NCI-H2107 treated with DMSO at 0.1 percent for 48 hours (cell line): Measurements from ENCODE around the gene ZDHHC9.
"Not testable (repeated sequence)": the region's sequence is repeated elsewhere in the genome, so short reads cannot be mapped to it uniquely, and the experiment has no call there.

ENCODE experiments used
- DNase-seq: peaks from one replicate; lab custom pipeline; 2025; ENCODE audit not compliant: unreplicated experiment; lab: John Stamatoyannopoulos, UW

ZDHHC9 gene

DNA sequence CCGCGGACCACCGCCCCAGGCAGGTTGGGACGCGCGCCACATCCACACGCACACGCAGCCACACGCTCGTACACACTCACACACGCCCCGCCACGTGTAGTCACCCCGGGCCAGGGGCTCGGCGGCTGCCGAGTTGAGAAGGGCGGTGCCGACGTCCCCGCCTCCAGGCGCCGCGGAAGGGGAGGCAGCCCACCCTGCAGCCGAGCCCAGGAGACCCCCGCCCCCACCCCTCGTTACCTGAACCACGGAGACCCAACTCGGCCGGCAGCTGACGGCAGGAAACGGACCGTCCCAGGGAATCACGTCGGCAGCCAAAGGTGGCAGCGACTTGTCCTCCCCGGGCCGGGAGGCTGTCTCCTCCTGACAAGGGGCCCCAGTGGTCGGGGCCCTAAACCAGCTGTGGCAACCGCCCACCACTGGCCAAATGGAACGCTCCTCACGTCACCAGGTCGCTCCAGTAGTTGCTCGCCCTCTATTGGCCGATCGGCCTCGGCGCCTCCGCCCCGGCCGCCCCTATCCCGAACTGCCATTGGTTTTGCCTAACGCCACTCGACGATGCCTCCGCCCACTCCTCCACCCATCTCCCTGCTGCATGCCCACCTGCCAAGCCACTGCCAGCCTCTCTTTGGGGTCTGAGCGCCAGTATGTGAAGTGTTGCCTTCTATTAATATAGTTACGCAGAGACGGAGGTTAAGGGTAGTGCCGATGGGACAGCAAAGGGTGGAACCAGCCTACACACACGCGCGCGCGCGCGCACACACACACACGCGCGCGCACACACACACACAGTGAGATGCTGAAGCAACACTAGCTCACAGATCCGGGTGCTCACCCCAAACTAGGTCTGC lies at the start of gene ZDHHC9:
ZDHHC9 (minus strand) TSS at position 428 of the 848 bp plus-strand sequence. CDS start 1,941 bp downstream, outside the sequence.
- DNase-seq = peak; percentile 94

DNA sequence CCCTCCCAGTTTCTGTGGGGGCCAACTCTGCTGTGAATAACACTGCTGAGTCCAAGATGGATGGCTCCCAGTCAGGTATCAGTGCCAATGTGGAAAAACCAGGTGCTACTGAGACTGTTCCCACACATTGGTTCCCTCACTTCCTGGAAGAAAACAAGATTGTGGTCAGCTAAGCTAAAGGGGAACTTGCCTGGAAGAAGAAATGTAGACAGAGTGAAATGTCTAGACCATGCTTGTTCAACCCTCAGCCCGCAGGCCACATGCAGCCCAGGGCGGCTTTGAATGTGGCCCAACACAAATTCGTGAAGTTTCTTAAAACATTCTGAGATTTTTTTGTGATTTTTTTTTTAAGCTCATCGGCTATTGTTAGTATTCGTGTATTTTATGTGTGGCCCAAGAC lies 33.7 kb upstream of the ZDHHC9 start:
- DNase-seq = no peak

DNA sequence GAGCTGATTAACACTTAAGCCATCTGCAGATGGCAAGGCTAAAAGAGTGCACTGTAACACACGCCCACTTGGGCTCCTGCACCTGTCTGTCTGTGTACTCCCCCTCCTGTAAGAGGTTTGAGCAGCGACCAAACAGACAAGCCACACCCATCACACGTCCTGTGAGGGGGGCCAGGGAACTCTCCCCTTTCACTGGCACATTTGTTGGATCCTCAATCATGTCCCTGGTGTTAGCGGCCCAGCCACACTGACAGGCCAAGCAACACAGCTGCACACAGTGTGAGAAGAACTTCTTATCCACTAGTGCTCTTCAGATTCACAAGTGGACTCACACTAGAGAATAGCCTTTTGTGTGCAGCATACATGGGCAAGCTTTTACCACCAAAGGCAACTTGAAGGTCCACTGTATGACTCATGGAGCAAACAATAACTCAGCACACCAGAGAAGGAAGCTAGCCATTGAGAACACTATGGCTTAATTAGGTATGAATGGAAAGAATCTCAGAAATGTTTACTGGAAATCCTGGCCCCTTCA lies 33.2 kb upstream of the ZDHHC9 start:
- peak; percentile 80 for DNase-seq

DNA sequence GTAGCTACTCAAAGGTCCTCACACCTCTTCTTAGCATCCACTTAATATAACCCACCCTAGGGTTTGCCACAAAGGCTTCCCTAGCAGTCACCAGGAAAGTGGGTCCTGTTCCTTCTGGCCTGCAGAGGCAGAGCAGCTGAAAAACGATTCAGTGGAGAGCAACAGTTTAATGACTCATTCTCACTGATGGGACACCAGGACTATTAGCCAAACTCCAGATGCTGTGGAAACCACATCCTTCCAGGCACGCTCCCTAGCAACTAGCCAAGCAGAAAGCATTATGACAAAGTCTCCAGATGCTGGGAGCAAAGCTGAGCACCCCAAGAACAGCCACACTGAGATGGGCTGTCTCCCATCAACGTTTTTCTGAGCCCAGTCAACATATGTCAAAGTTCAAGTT lies 32.0 kb upstream of the ZDHHC9 start:
- DNase-seq = no peak

DNA sequence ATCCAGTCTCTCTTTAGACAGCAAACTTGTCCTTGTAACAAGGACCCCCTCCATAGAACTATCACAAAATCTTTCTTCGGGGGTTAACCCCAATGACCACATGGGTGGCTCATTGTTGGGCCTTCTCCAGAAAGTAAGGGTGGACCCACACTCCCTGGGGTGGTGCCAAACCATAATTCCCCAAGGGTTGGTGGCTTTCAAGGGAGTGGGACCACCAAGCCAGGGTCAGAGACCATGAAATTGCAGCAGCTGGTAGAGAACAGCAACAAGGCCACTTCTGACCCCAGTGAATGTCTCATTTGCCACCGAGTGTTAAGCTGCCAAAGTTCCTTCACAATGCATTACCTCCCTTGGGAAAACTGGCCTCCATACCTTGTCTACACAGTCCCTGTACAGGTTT lies 28.8 kb upstream of the ZDHHC9 start:
- DNase-seq = no peak

DNA sequence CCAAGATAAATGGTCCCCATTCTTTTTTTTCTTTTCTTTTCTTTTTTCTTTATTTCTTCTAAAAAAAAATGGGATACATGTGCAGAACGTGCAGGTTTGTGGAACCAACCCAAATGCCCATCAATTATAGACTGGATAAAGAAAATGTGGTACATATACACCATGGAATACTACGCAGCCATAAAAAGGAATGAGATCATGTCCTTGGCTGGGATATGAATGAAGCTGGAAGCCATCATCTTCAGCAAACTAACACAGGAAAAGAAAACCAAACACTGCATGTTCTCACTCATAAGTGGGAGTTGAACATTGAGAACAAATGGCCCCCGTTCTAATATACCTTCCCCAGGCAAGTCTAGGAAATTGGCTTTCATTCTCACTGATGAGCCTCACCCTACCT lies 22.6 kb upstream of the ZDHHC9 start:
- DNase-seq = not testable (repeated sequence)

DNA sequence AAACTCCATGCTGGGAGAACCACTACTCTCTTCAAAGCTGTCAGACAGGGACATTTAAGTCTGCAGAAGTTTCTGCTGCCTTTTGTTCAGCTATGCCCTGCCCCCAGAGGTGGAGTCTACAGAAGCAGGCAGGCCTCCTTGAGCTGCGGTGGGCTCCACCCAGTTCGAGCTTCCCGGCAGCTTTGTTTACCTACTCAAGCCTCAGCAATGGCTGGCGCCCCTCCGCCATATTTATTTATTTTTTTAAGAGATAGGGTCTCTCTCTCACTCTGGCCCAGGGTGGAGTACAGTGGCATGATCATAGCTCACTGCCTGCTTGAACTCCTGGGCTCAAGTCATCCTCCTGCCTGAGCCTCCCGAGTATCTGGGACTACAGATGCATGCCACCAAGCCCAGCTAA lies 15.4 kb upstream of the ZDHHC9 start:
- DNase-seq = not testable (repeated sequence)

DNA sequence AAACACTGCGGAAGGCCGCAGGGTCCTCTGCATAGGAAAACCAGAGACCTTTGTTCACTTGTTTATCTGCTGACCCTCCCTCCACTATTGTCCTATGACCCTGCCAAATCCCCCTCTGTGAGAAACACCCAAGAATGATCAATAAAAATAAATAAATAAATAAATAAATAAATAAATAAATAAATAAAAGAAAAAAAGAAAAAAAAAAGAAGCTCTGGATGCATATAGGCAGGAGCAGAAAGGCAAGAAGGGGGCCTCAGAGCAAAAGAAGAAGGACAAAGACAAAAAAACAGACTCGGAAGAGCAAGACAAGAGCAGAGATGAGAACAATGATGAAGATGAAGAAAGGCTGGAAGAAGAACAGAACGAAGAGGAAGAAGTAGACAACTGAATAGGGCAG lies 8.1 kb upstream of the ZDHHC9 start:
- DNase-seq = not testable (repeated sequence)

DNA sequence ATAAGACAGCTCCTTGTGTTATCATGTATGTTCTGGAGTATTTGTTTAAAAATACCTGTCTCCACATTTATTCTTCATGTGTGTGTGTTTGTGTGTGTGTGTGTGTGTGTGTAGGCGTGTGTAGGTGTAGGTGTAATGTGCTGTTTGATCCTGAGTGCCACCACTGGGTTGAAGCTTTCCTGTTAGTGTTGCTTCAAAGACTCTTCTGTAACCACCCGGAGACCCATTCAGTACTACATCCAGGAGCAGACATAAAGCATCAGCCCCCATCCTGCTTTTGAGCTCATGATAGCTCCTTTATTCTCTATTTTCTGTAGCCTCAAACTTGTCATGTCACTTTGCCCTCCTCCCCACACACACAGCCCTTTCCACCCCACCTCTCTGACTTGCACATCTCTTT lies 3.0 kb upstream of the ZDHHC9 start:
- no peak for DNase-seq

DNA sequence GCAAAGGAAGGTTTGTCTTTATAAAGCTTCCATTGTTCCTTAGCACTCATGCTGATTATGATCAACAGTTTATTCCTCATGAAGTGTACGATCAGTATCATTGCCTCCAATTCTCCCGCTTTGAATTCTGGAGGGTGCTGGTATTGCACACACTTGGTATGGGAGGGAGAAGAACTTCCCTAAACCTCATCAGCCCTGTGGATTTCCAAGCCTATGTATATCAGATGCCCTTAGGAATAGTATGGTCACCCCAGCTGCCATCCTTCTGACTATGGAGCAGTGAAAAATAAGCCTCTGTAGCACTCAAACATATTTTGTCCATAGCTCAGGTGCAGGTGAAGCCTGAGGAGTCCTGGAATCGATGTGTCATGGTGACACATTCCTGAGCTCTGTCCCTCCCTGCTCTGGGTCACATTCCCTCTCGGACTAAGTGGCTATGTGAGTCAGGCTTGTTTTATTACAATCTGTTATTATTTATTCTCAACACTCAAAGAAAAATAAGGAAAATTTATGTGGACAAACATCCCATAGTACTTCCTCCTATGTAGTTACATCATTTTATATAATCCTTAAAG lies 2.0 kb upstream of the ZDHHC9 start:
- DNase-seq = no peak

DNA sequence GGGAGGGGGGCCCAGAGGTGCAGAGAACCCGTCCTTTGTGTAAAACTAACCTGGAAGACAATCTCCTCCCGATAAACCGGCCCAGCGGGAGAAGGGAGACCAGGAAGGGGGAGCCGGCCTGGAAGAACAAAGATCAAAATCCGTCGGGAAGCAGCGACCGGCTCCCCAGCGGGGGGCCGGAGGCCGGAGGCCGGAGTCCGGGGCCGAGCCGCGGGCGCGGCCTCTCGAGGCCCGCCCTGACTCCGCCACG lies 552 bp downstream of the ZDHHC9 start:
- no peak for DNase-seq

DNA sequence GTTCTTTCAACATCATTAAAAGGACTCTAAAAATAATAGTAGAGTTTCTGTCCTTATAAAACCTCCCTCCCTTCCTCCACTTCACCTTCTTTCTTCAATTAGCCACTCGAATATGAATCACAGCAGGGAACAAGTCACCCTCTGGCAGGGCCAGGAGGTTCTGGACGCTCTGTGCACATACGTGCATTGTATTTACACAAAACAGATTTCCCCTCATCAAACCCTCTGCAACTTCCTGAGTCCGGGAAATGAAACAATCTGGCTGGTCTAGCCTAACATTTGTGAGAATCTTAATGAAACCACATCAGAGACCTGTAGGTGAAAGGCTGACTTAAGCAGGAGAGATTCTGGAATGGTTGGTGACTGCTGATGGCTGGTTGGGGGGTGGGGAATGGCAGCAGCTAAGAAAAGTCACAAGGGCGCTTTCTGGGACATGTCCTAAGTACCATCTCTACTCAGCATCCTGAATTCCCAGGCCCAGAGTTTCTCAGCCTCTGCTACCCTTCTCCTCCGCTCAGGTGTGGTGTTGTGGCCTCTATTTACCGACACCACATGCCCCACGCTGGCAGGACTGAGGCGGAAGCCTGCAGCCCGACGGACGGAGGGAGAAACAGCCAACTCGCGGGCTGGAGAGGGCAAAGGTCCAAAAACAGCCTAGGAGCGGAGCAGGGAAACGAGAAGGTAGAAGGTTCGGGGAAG lies 1.0 kb downstream of the ZDHHC9 start:
- no peak for DNase-seq

DNA sequence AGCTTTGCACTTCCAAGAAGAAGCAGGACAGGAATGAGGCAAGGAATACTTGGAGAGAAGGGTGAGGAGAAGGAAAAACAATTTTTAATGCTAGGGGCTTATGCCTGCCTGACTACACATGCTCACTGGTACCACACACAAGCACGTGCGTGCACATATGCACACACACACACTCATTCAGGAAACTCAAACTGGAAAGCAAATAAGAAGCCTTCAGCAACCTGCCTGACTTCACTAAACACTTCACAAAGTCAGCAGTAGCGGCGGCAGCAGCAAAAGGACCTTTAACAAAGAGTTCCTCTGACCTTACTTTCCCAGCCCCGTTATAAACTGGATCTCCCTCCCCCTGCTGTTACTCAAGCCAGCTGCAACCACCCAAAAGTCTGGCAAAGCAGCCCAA lies 3.3 kb downstream of the ZDHHC9 start:
- DNase-seq = no peak

DNA sequence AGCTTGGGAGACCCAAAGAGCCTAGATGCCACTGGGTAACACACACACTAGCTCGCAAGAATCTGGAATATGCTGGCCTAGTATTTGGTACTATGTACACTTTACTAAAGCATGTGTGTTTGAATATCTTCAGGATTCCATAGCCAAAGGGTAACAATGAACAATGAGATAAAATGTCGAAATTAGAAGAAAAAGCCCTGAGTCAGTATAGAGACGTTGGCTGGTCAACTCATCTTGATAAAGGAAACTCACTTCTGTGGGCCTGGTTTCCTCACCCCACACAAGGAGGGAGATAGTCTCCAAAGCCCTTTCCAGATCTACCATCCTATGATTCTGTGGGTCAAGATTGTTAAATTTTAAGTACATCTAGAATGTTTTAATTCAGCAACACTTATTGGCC lies 6.9 kb downstream of the ZDHHC9 start:
- DNase-seq = no peak

DNA sequence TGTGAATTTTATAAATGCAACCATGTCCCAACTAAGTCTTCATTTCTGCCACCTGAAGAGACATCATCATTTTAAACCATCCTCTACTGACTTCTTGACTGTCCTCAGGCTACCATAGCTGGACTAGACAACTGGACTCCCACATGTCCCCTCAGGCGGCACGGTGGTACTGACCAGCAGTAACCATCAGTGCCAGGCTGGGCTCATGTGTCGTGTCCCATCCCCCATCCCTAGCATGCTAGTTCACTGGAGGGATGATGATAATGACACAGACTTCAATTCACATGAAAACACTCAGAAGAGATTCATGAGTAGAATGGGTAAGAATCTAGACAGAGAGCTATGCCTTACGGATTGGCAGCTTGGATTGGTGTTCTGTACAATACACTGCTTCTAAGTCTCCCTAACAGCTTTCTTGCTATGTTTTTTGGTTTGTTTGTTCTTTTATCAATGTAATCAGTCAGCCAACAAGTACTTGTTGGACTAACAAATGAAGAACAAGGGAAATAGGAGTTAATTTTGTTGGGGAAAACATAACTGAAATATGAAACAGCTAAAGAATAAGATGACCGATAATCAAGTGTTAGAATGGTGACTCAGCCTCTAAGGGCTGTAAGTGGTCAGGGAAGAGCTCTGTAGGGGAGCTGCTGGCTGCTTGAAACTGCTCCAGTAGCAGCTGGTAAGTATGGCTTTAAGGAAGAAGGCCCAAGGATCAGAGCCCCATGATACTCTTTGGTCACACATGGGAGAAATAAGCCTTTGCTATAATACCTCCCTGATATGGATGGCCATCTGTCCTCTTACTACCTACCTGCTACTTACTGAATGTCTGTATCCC lies 10.3 kb downstream of the ZDHHC9 start:
- DNase-seq = no peak

DNA sequence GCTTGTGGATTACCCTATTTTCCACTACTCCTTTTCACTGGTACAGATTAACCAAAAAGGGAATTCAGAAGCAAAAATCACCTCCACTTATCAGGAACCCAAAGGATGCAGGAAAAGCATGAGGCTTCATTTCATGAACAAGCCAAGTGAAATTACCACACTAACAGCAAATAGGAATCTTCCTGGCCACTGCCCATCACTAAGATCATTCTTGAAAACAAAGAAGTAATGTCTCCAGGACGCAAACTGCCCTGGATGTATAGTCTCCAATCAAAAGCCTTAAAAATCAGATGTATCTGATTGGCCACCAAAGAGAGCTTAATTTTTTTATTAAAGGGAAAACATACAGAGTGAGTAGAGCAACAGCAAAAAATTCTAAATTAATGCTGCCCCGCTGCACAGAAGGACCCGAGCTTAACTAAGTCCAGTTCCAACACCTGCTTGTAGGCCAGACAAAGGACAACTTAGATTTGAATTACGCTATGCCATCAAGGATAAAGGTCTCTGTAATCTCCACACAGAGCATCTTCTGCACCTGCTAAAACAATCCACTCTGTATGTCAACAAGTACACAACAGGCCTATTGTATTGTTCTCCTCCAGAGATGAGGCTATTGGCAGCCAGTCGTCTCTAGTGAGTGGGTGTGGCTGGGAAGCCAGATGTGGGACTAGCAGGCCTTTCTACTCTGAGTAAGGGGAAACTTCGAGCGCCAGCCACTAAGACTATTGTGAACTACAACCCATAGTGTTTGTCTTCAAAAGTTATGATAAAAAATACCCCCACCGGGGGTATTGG lies 12.4 kb downstream of the ZDHHC9 start:
- DNase-seq = peak; percentile 15

DNA sequence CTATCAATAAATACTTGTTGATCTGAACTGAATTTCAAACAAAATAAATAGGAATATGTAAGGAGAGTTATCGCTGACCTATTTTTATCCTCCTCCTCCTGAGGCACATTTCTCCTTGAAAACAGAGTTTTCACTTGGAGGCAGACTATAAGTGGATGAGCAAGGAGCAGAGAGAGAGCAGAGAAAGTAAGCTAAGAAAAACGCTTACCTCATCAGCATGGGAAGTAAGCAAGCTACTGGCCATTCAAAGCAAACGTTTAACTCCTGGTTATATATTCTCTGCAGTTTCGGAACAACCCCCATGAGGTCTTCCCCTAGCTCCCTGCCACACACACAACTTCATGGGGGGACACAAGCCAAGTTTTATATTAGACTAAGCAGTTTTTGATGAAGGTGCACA lies 13.2 kb downstream of the ZDHHC9 start:
- no peak for DNase-seq

DNA sequence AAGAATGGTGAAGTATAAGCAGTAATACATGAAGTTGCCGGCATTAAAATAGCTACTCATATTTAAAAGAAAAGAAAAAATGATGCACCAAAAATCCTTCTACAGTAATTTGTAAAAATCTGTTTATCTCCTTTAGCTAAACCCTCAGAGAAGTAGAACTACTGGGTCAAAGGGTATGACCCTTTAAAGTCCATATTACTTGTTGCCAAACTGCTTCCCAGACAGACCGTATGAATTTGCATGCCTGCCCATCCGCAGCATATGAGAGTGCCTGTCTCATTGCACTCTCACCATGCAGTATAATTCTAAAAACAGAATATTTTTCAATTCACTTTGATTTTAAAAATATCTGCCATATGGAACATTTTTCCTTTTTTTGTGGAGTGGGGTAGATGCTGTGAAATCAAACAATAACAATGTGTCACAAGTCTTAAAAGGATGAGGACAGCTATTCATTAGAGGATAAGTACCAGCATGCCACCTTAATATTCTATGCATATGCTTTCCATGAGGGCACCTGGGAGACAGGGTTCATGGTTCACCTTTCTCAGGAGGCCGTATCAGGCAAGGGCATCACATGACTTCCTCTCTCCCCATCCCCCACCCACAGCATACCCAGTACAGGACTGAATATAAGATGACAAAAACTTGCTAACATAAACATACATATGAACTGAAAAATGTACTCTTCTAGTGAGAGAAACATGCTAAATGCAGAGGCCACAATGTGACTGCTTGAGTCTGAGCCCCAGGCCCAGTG lies 17.8 kb downstream of the ZDHHC9 start:
- DNase-seq = no peak

DNA sequence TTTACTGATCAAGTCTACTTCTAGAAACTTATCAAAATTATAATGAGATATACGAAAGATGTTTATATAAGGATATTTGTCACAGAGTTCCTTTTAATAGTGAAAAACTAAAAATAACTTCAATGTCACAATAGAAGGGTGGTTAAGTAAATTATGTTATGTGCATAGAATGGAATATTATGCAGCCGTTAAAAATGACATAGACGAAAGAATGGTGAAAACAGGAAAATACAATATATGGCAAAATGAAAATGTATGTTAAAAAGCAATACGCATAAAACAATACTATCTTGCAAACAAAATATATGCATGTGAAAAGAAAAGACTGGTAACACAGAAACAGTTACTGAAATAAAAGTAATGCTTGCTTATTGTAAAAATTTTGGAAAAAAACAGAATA lies 19.1 kb downstream of the ZDHHC9 start:
- DNase-seq = no peak

DNA sequence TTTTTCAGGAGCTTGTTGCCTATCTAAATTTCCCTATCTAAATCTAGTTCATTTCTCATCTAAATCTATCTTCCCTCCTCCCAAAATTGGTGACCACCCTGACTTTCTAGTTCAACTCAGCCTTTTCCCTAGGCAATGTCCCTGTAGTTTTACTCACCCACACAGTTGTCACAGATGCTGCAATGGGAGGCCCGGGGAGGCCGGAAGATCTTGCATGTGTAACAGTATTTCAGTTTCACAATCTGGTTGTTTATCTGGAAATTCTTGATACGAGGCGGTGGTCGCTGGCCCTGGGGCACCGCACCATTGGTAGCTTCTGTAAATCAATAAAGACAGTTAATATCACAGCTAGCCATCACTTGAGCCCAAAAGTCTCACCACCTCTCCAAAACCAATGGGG lies 20.2 kb downstream of the ZDHHC9 start:
- no peak for DNase-seq
